ENCODE results near the gene AMH.

The AMH gene

GRCh38 chr19:2216361-2217225 lies 32.5 kb upstream of the AMH start:
- TF ChIP-seq SIN3A (IDR thresholded peaks at IDR 0.05; ENCODE audit: borderline replicate concordance, insufficient read depth, low read length), result no peak
- no peak for TF ChIP-seq POLR2AphosphoS5 (IDR thresholded peaks at IDR 0.05; ENCODE audit: low read depth, low read length)
- no peak for TF ChIP-seq FOXP2 (optimal IDR thresholded peaks at IDR 0.05; ENCODE audit: borderline replicate concordance, extremely low read depth, extremely low read length, insufficient read depth)
- no peak for TF ChIP-seq TAF1 (IDR thresholded peaks at IDR 0.05; ENCODE audit: borderline replicate concordance, insufficient read depth, low read length)
- TF ChIP-seq, protein P1, sequence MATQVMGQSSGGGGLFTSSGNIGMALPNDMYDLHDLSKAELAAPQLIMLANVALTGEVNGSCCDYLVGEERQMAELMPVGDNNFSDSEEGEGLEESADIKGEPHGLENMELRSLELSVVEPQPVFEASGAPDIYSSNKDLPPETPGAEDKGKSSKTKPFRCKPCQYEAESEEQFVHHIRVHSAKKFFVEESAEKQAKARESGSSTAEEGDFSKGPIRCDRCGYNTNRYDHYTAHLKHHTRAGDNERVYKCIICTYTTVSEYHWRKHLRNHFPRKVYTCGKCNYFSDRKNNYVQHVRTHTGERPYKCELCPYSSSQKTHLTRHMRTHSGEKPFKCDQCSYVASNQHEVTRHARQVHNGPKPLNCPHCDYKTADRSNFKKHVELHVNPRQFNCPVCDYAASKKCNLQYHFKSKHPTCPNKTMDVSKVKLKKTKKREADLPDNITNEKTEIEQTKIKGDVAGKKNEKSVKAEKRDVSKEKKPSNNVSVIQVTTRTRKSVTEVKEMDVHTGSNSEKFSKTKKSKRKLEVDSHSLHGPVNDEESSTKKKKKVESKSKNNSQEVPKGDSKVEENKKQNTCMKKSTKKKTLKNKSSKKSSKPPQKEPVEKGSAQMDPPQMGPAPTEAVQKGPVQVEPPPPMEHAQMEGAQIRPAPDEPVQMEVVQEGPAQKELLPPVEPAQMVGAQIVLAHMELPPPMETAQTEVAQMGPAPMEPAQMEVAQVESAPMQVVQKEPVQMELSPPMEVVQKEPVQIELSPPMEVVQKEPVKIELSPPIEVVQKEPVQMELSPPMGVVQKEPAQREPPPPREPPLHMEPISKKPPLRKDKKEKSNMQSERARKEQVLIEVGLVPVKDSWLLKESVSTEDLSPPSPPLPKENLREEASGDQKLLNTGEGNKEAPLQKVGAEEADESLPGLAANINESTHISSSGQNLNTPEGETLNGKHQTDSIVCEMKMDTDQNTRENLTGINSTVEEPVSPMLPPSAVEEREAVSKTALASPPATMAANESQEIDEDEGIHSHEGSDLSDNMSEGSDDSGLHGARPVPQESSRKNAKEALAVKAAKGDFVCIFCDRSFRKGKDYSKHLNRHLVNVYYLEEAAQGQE (IDR thresholded peaks at IDR 0.05; ENCODE audit: insufficient read depth in 1 of 2, low read depth in 2 of 2, low read length in 2 of 2), result no peak

DNA sequence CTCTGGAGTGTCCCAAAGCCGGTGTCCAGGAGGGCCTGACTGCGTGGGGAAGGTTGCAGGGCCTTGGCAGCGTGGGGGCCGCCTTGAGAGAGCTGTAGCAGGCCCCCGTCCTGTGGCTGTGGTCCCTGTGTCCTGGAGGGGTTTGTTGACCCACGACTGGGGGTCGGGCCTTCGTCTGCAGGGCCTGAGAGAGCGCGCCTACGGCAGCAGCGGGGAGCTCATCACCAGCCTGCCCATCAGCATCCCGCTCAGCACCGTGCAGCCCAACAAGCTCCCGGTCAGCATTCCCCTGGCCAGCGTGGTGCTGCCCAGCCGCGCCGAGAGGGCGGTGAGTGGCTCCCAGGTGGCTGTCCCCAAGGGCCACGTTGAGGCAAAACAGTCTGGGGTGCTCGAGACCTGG lies 31.5 kb upstream of the AMH start:
- TF ChIP-seq TAF1 (IDR thresholded peaks at IDR 0.05; ENCODE audit: borderline replicate concordance, insufficient read depth, low read length) (no peak), FOXP2 (optimal IDR thresholded peaks at IDR 0.05; ENCODE audit: borderline replicate concordance, extremely low read depth, extremely low read length, insufficient read depth) (no peak), SIN3A (IDR thresholded peaks at IDR 0.05; ENCODE audit: borderline replicate concordance, insufficient read depth, low read length) (no peak), POLR2AphosphoS5 (IDR thresholded peaks at IDR 0.05; ENCODE audit: low read depth, low read length) (no peak)
- TF ChIP-seq, protein P1 (IDR thresholded peaks at IDR 0.05; ENCODE audit: insufficient read depth in 1 of 2, low read depth in 2 of 2, low read length in 2 of 2), result no peak

DNA sequence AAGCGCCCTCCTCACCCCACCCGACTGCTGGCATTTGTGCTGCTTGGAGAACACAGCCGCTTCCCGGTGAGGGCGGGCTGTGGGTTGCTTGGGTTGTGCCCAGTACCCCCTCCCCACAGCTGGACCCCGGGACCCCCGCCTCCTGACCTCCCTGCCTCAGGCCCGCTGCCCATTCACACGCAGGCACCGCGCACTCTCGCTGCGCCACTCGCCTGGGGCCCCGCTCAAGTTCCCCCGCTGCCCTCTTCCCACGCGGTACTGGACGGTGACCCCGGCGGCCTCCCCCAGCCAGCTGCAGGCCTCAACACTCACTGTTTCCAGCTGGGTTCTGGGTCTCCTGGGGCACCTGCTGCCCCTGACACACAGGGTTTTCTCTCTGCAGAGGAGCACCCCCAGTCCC lies 29.4 kb upstream of the AMH start:
- TF ChIP-seq POLR2AphosphoS5 (IDR thresholded peaks at IDR 0.05; ENCODE audit: low read depth, low read length) (no peak), TAF1 (IDR thresholded peaks at IDR 0.05; ENCODE audit: borderline replicate concordance, insufficient read depth, low read length) (no peak), FOXP2 (optimal IDR thresholded peaks at IDR 0.05; ENCODE audit: borderline replicate concordance, extremely low read depth, extremely low read length, insufficient read depth) (no peak), SIN3A (IDR thresholded peaks at IDR 0.05; ENCODE audit: borderline replicate concordance, insufficient read depth, low read length) (no peak)
- TF ChIP-seq, protein P1 (IDR thresholded peaks at IDR 0.05; ENCODE audit: insufficient read depth in 1 of 2, low read depth in 2 of 2, low read length in 2 of 2), result no peak

DNA sequence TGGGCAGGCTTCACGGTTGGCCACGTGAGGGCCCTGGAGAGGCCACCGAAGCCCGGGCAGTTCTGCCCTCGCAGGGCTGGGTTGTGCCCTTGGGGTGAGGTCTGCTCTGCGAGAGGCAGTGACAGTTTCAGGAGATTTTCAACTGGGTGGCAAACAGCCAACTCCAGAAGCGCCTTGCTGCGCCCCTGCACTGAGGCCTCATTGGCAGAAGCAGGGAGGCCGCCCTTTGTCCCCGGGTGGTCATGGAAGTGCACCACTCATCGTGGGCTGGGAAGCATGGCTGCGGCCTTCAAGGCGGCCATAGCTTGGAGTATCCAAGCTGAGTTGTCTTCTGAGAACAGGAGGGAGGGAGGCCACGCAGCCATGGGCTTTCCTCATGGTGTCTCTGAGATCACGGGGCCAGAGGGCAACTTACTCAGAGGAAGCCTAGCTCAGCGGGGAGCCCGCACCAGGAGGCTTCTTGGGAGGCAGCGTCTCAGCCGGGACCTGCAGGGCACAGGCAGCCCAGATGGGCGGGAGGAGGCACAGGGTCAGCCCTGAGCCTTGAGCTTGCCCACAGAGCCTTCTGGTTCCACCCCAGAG lies 27.8 kb upstream of the AMH start:
- TF ChIP-seq TAF1 (IDR thresholded peaks at IDR 0.05; ENCODE audit: borderline replicate concordance, insufficient read depth, low read length), result no peak
- TF ChIP-seq, protein P1 (IDR thresholded peaks at IDR 0.05; ENCODE audit: insufficient read depth in 1 of 2, low read depth in 2 of 2, low read length in 2 of 2), result no peak
- TF ChIP-seq SIN3A (IDR thresholded peaks at IDR 0.05; ENCODE audit: borderline replicate concordance, insufficient read depth, low read length), result no peak
- TF ChIP-seq POLR2AphosphoS5 (IDR thresholded peaks at IDR 0.05; ENCODE audit: low read depth, low read length), result no peak
- TF ChIP-seq FOXP2 (optimal IDR thresholded peaks at IDR 0.05; ENCODE audit: borderline replicate concordance, extremely low read depth, extremely low read length, insufficient read depth), result no peak
